ENCODE results near the gene RHOBTB3.
"Not testable (repeated sequence)": the region's sequence is repeated elsewhere in the genome, so short reads cannot be mapped to it uniquely, and the experiment has no call there.

GRCh38 chr5:95836971-95837370 is 105.8 kb downstream of the RHOBTB3 start:
- not testable (repeated sequence) for TF ChIP-seq CTCF, POLR2A (IDR thresholded peaks at IDR 0.05)
